H1 (cell line): Measurements from ENCODE around the gene SRRM5. TPM values are rescaled to one million over a fixed set of nuclear protein-coding genes. Genes with fewer than 3 reads are reported as not detected.

Experiments used
- CTCF ChIA-PET: fragments of 300-600 bp; sonication (Branson Sonifier 250); formaldehyde crosslinking; loops from one replicate; lab custom pipeline; 2021; ENCODE audit not compliant: partially characterized antibody; lab: Charles Lee
- POLR2A ChIA-PET: fragments of 300-600 bp; sonication (Branson Sonifier 250); formaldehyde crosslinking; loops from one replicate; lab custom pipeline; 2021; ENCODE audit warnings: inconsistent platforms; ENCODE audit not compliant: partially characterized antibody; lab: Charles Lee
- DNase-seq, 2 experiments: peaks; one replicate each; pipeline versions ENCODE4 v3.0.0 to v3.0.0-alpha.2; 2010 to 2022; ENCODE audit warnings: low spot score in 2 of 2, low read depth in 1 of 2, mixed read lengths in 1 of 2
- FAIRE-seq: peaks from 2 replicates; lab custom pipeline; 2011; peaks lifted over from hg19 to GRCh38; lab: Jason Lieb, UNC
- H2AFZ ChIP-seq: 2 replicates; pipeline ENCODE4 v1.8.1; 2012; ENCODE audit warnings: low read length, inconsistent platforms
- H2AK5ac ChIP-seq: 2 replicates; pipeline ENCODE4 v1.6.1; 2013; ENCODE audit warnings: low read depth, low read length
- H2BK120ac ChIP-seq: replicated peaks from 2 replicates; pipeline ENCODE3; 2013; ENCODE audit warnings: low read depth, low read length, inconsistent platforms
- H2BK12ac ChIP-seq: 2 replicates; pipeline ENCODE4 v1.6.1; 2013; ENCODE audit warnings: low read depth, low read length
- H2BK15ac ChIP-seq: 2 replicates; pipeline ENCODE4 v1.6.1; 2013; ENCODE audit warnings: low read length
- H2BK20ac ChIP-seq: 2 replicates; pipeline ENCODE4 v1.6.1; 2013; ENCODE audit warnings: low read length
- H2BK5ac ChIP-seq: 2 replicates; pipeline ENCODE4 v1.6.1; 2013; ENCODE audit warnings: low read depth, low read length
- H3K14ac ChIP-seq: 2 replicates; pipeline ENCODE4 v1.6.1; 2013; ENCODE audit warnings: inconsistent platforms; ENCODE audit not compliant: insufficient read length
- H3K18ac ChIP-seq: 2 replicates; pipeline ENCODE4 v1.6.1; 2013; ENCODE audit warnings: low read length; ENCODE audit errors: extremely low read depth
- H3K23ac ChIP-seq: 2 replicates; pipeline ENCODE4 v1.6.1; 2013; ENCODE audit warnings: inconsistent platforms; ENCODE audit not compliant: insufficient read length
- H3K23me2 ChIP-seq: 2 replicates; pipeline ENCODE4 v1.6.1; 2013; ENCODE audit warnings: low read depth, low read length
- H3K27ac ChIP-seq: 2 replicates; pipeline ENCODE4 v1.6.1; 2011; ENCODE audit warnings: low read depth, low read length, inconsistent platforms
- H3K27me3 ChIP-seq, 4 experiments: replicated peaks in 1 of 4; 1 replicate in 1 of 4; 2 replicates in 3 of 4; pipeline versions ENCODE4 v1.6.1 to v1.8.1; 2011 to 2013; ENCODE audit warnings: low read length in 3 of 4, mild to moderate bottlenecking in 3 of 4, inconsistent platforms in 2 of 4, mixed read lengths in 2 of 4, moderate library complexity in 1 of 4; ENCODE audit not compliant: control insufficient read depth in 3 of 4, insufficient read depth in 3 of 4; ENCODE audit errors: extremely low read depth in 1 of 4
- H3K36me3 ChIP-seq, 4 experiments: 2 replicates each; pipeline versions ENCODE4 v1.6.1 to v1.8.1; 2011 to 2013; ENCODE audit warnings: mild to moderate bottlenecking in 4 of 4, low read length in 3 of 4, moderate library complexity in 2 of 4, control low read depth in 1 of 4, inconsistent platforms in 1 of 4; ENCODE audit not compliant: insufficient read depth in 4 of 4, control insufficient read depth in 2 of 4
- H3K4ac ChIP-seq: replicated peaks from 2 replicates; pipeline ENCODE3; 2013; ENCODE audit warnings: low read length, low read depth, mixed read lengths, inconsistent platforms; ENCODE audit not compliant: insufficient read length
- H3K4me1 ChIP-seq, 4 experiments: replicated peaks in 1 of 4; 1 replicate in 1 of 4; 2 replicates in 3 of 4; pipeline versions ENCODE4 v1.6.1 to v1.8.1; 2011 to 2013; ENCODE audit warnings: low read length in 3 of 4, inconsistent platforms in 2 of 4, mixed read lengths in 1 of 4; ENCODE audit not compliant: insufficient read depth in 4 of 4, control insufficient read depth in 3 of 4
- H3K4me2 ChIP-seq, 2 experiments: 2 replicates each; pipeline versions ENCODE4 v1.6.1 to v1.8.1; 2011 to 2013; ENCODE audit warnings: low read depth in 2 of 2, low read length in 2 of 2, control low read depth in 1 of 2, inconsistent platforms in 1 of 2, mild to moderate bottlenecking in 1 of 2; ENCODE audit not compliant: insufficient read depth in 1 of 2
- H3K4me3 ChIP-seq, 4 experiments: fragments of 200-600, 300-600 bp in 1 of 4; sonication (generic), shearing (Covaris generic), sonication (Bioruptor Twin) in 1 of 4; 2 replicates each; pipeline versions ENCODE4 v1.5.1 to v1.8.1; 2011 to 2016; ENCODE audit warnings: low read length in 4 of 4, low read depth in 3 of 4, control low read depth in 2 of 4, inconsistent platforms in 2 of 4, mild to moderate bottlenecking in 2 of 4, mixed read lengths in 1 of 4, moderate library complexity in 1 of 4; ENCODE audit not compliant: insufficient read depth in 2 of 4; ENCODE audit errors: extremely low read depth in 1 of 4
- H3K56ac ChIP-seq: replicated peaks from 2 replicates; pipeline ENCODE3; 2013; ENCODE audit warnings: low read depth, mild to moderate bottlenecking, mixed read lengths, low read length, inconsistent platforms; ENCODE audit not compliant: insufficient read length
- H3K79me1 ChIP-seq: 2 replicates; pipeline ENCODE4 v1.6.1; 2013; ENCODE audit warnings: low read depth, low read length, control low read depth
- H3K79me2 ChIP-seq, 2 experiments: 2 replicates each; pipeline versions ENCODE4 v1.6.1 to v1.8.1; 2012 to 2013; ENCODE audit warnings: low read length in 2 of 2, mild to moderate bottlenecking in 2 of 2, inconsistent platforms in 1 of 2; ENCODE audit not compliant: insufficient read depth in 2 of 2, control insufficient read depth in 1 of 2
- H3K9ac ChIP-seq, 4 experiments: replicated peaks in 1 of 4; 1 replicate in 1 of 4; 2 replicates in 3 of 4; pipeline versions ENCODE4 v1.6.1 to v1.8.1; 2011 to 2013; ENCODE audit warnings: low read depth in 3 of 4, low read length in 3 of 4, control low read depth in 2 of 4, mild to moderate bottlenecking in 2 of 4, moderate library complexity in 2 of 4, inconsistent platforms in 1 of 4; ENCODE audit errors: extremely low read depth in 1 of 4
- H3K9me3 ChIP-seq, 2 experiments: 2 replicates each; pipeline versions ENCODE4 v1.6.1 to v1.8.1; 2012 to 2013; ENCODE audit warnings: mild to moderate bottlenecking in 2 of 2, moderate library complexity in 2 of 2, control low read depth in 1 of 2, inconsistent platforms in 1 of 2, low read depth in 1 of 2, low read length in 1 of 2, mixed read lengths in 1 of 2; ENCODE audit not compliant: insufficient read depth in 2 of 2
- H4K20me1 ChIP-seq, 2 experiments: replicated peaks in 1 of 2; 2 replicates each; pipeline versions ENCODE3 to v1.8.1; 2011 to 2013; ENCODE audit warnings: inconsistent platforms in 2 of 2, low read length in 2 of 2, mild to moderate bottlenecking in 1 of 2; ENCODE audit not compliant: insufficient read depth in 2 of 2, control insufficient read depth in 1 of 2
- H4K5ac ChIP-seq: 2 replicates; pipeline ENCODE4 v1.6.1; 2013; ENCODE audit warnings: low read length, low read depth, mixed read lengths, inconsistent platforms; ENCODE audit not compliant: insufficient read length
- H4K8ac ChIP-seq: 2 replicates; pipeline ENCODE4 v1.8.0; 2013; ENCODE audit warnings: mild to moderate bottlenecking, moderate library complexity, low read length, inconsistent platforms; ENCODE audit not compliant: insufficient read depth; ENCODE audit errors: extremely low read depth
- H4K91ac ChIP-seq: replicated peaks from 2 replicates; pipeline ENCODE3; 2013; ENCODE audit warnings: low read length, mixed read lengths, inconsistent platforms; ENCODE audit not compliant: insufficient read length
- BACH1 ChIP-seq: IDR thresholded peaks from 2 replicates; pipeline ENCODE4 v1.6.1; 2012; ENCODE audit warnings: low read length, improper control_type of control experiment
- GTF2F1 ChIP-seq: IDR thresholded peaks from 2 replicates; pipeline ENCODE4 v1.6.1; 2012; ENCODE audit warnings: low read depth, low read length, improper control_type of control experiment, borderline replicate concordance
- JUN ChIP-seq: IDR thresholded peaks from 2 replicates; pipeline ENCODE4 v1.6.1; 2011; ENCODE audit warnings: low read depth, mild to moderate bottlenecking, improper control_type of control experiment, low read length
- POLR2A ChIP-seq, 2 experiments: IDR thresholded peaks; 1 replicate in 1 of 2; 2 replicates in 1 of 2; pipeline ENCODE4 v1.6.1; 2011; ENCODE audit warnings: low read depth in 2 of 2, low read length in 2 of 2, mild to moderate bottlenecking in 2 of 2; ENCODE audit errors: control extremely low read depth in 1 of 2
- SIN3A ChIP-seq, 2 experiments: IDR thresholded peaks in 1 of 2; conservative IDR thresholded peaks in 1 of 2; 2 replicates each; pipeline ENCODE4 v1.6.1; 2011 to 2012; ENCODE audit warnings: low read length in 2 of 2, improper control_type of control experiment in 1 of 2, low read depth in 1 of 2, mild to moderate bottlenecking in 1 of 2
- WGBS, 2 experiments: shearing (Covaris generic) in 1 of 2; methylation state at CpG; one replicate each; pipeline versions ENCODE4 v1.1.6 to v1.1.7; 2013 to 2015; ENCODE audit warnings: low lambda C conversion rate in 2 of 2, mixed read lengths in 2 of 2, inconsistent platforms in 1 of 2, low coverage in 1 of 2, missing lambda C conversion rate in 1 of 2; ENCODE audit not compliant: insufficient replicate concordance in 2 of 2, insufficient coverage in 1 of 2, insufficient read length in 1 of 2; ENCODE audit errors: extremely low coverage in 1 of 2, missing lambda C conversion rate in 1 of 2; 5-methylcytosine and 5-hydroxymethylcytosine counted together
- polyA plus RNA-seq, 7 experiments: library from polyadenylated mRNA; depleted of rRNA in 3 of 7; stranded (reverse) in 5 of 7; unstranded in 2 of 7; fragments of >200 nt in 5 of 7; fragments of 200-250 nt in 2 of 7; gene quantifications; 1 replicate in 5 of 7; 2 replicates in 1 of 7; 4 replicates in 1 of 7; pipeline versions ENCODE4 v1.2.1 to v1.2.3, GENCODE V29; 2011 to 2013; ENCODE audit warnings: missing spikeins in 2 of 7, mixed read lengths in 2 of 7
- total RNA-seq: library from RNA; stranded (reverse); fragmentation: NEBNext Ultra II Directional; extraction: Animal tissue kit (Norgen Biotek cat#: 25700); gene quantifications from 2 replicates; pipeline ENCODE4 v1.2.1, GENCODE V29; 2021

The SRRM5 gene
- total and polyA plus RNA-seq, 2 of the 8 experiments (the other 6 are each of a cell fraction or from before 2014, with no cell fraction given): 0.06 to 0.11 TPM

DNA sequence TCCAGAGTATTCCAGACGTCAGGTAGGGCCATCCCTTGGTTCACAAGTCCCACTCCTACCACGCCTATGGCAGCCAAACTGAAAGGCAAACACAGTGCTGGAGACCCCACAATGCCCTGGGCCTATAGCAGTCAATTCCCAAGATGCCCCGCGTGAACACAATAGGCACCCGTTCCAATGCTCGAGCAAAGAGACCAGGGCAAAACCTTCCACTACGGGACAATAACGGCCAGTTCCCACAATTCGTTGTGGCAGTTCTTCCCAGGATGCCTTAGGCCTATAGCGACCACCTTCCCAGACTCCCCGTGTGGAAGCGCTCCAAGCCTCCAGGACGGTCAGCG is 7.0 kb downstream of the SRRM5 start:
- H3K36me3 ChIP-seq: peaks cover 0 to under 1% (median 0%) of the 10 kb centered on the region in 4 experiments; a peak in 1 of 8 replicates
- ChIA-PET POLR2A (no interaction called here), CTCF (interaction anchor here (0.6 to 1.7 kb wide), 2 partner anchors 19 to 1206 kb away, joined by 3 to 5 read pairs; no protein-coding TSS in a partner anchor)
- H3K4ac ChIP-seq: peak overlapping the region; percentile 96
- H2BK120ac ChIP-seq: peak overlapping the region; percentile 21
- no peak overlapping the region for H2BK15ac ChIP-seq
- H3K27me3 ChIP-seq: no peaks in the 10 kb centered on the region
- H3K4me3 ChIP-seq: peak overlapping the region; percentile 69 to 81 (median 76)
- H2BK20ac ChIP-seq: no peak overlapping the region
- H2BK5ac ChIP-seq: peak overlapping the region; percentile 97
- H4K5ac ChIP-seq: peak overlapping the region; percentile 98
- peaks cover 2% of the 10 kb centered on the region for H3K79me1 ChIP-seq
- no peak overlapping the region for H3K23ac ChIP-seq
- WGBS, 2 experiments: 11% methylated on average over 14 of the region's 14 CpGs; no CpG with 5 or more reads in 1 of the 2 experiments
- peak overlapping the region; percentile 90 for H4K91ac ChIP-seq
- peak overlapping the region in 3 of 4 experiments; percentile 96 to 97 (median 96); a peak in 6 of 7 replicates for H3K9ac ChIP-seq
- H3K4me2 ChIP-seq: peak overlapping the region; percentile 89 to 96
- H3K23me2 ChIP-seq: peaks cover 10% of the 10 kb centered on the region
- H3K18ac ChIP-seq: peak overlapping the region; percentile 89
- peak overlapping the region; percentile 99 for H3K27ac ChIP-seq
- H3K14ac ChIP-seq: no peak overlapping the region
- H3K4me1 ChIP-seq: peaks cover 4 to 13% (median 7%) of the 10 kb centered on the region in 4 experiments
- H4K8ac ChIP-seq: peak overlapping the region; percentile 100
- no peak overlapping the region for H2BK12ac ChIP-seq
- peaks cover 0 to 11% of the 10 kb centered on the region in 2 experiments; a peak in 2 of 4 replicates for H3K79me2 ChIP-seq
- TF ChIP-seq JUN (no peak), POLR2A (IDR thresholded peaks at IDR 0.05; ENCODE audit: control extremely low read depth in 1 of 2, low read depth in 2 of 2, low read length in 2 of 2) (peak in 1 of 2 experiments; percentile 35; a peak in 1 of 3 replicates), SIN3A (conservative IDR thresholded peaks at IDR 0.05 in 1 of 2, IDR thresholded peaks at IDR 0.05 in 1 of 2; ENCODE audit: low read depth in 1 of 2, low read length in 2 of 2) (0 out of 4 replicates have a peak, but pooled peaks of 1 of the 2 experiments have one; percentile 24), BACH1 (no peak), GTF2F1 (0 out of 2 replicates have a peak, but pooled peaks have one; percentile 37)
- H2AK5ac ChIP-seq: no peak overlapping the region
- H2AFZ ChIP-seq: peak overlapping the region; percentile 93
- peak overlapping the region; percentile 92 for H3K56ac ChIP-seq
- no peaks in the 10 kb centered on the region for H3K9me3 ChIP-seq
- peak; percentile 52 for FAIRE-seq
- no peak for DNase-seq
- H4K20me1 ChIP-seq: peaks cover 0 to 1% of the 10 kb centered on the region in 2 experiments
